ENCODE data around the gene MICA.

DNA sequence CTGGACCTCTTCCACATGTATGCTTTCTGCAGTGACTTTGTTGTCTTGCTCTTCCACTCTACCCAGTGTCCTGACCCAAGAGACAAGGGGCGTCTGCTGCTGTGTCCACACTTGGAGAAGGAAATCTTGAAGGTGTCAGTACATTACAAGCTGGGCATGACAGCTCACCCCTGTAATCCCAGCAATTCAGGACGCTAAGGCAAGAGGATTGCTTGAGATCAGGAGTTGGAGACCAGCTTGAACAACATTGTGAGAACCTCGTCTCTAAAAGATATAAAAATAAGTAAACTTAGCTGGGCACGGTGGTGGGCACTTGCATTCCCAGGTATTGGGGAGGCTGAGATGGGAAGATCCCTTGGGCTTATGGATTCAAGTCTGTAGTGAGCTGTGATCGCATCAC is 40.6 kb upstream of the MICA start:
- TF ChIP-seq POLR2A (IDR thresholded peaks at IDR 0.05): no peak
- TF ChIP-seq, protein P1, sequence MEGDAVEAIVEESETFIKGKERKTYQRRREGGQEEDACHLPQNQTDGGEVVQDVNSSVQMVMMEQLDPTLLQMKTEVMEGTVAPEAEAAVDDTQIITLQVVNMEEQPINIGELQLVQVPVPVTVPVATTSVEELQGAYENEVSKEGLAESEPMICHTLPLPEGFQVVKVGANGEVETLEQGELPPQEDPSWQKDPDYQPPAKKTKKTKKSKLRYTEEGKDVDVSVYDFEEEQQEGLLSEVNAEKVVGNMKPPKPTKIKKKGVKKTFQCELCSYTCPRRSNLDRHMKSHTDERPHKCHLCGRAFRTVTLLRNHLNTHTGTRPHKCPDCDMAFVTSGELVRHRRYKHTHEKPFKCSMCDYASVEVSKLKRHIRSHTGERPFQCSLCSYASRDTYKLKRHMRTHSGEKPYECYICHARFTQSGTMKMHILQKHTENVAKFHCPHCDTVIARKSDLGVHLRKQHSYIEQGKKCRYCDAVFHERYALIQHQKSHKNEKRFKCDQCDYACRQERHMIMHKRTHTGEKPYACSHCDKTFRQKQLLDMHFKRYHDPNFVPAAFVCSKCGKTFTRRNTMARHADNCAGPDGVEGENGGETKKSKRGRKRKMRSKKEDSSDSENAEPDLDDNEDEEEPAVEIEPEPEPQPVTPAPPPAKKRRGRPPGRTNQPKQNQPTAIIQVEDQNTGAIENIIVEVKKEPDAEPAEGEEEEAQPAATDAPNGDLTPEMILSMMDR (IDR thresholded peaks at IDR 0.05 in 4 of 5, conservative IDR thresholded peaks at IDR 0.05 in 1 of 5): no peak

Measured in gastrocnemius medialis (tissue), 4 donors.